Stimulated activated naive CD8-positive, alpha-beta T cell treated with anti-CD3 and anti-CD28 coated beads, Interleukin-15, Interleukin-2, amounts not matched to agents 100 U/mL and 50 U/mL, for 24 hours (primary cell): ENCODE measurements around the gene CYP20A1.
A peak's percentile ranks its signal among the peaks of the same experiment; 100 is the strongest.
"Not testable (repeated sequence)": the region's sequence is repeated elsewhere in the genome, so short reads cannot be mapped to it uniquely, and the experiment has no call there.

ENCODE experiments used
- ATAC-seq: fragments of 150-1000 bp; cut with Tn5 transposase; one replicate; pipeline ENCODE4 v1.10.0; 2021
- DNase-seq: peaks from one replicate; pipeline ENCODE4 v3.0.0; 2021

CYP20A1 gene

DNA sequence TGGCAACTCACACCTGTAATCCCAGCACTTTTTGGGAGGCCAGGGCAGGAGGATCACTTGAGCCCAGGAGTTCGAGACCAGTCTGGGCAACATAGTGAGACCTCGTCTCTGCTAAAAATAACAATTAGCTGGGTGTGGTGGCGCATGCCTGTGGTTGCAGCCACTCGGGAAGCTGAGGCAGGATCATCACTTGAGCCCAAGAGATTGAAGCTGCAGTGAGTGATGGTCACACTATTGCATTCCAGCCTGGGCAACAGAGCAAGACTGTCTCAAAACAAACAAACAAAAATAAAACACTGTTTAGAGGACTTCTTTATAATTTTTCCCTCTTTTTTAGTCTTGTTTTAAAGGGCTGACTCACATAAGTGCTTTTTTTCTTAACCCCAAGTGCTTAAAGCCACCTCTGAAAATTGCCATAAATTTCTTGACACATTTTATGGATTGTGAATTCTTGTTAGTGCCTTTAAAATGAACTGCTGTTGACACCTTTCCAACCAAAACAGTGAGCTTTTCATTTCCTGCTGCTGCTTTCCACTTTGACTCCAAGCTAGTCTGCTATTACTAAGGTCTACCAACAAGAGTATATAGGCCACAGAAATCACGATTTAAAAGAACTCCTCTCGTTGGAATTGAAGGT, 41.7 kb downstream of the CYP20A1 start:
- DNase-seq (no peak), ATAC-seq (no peak)

DNA sequence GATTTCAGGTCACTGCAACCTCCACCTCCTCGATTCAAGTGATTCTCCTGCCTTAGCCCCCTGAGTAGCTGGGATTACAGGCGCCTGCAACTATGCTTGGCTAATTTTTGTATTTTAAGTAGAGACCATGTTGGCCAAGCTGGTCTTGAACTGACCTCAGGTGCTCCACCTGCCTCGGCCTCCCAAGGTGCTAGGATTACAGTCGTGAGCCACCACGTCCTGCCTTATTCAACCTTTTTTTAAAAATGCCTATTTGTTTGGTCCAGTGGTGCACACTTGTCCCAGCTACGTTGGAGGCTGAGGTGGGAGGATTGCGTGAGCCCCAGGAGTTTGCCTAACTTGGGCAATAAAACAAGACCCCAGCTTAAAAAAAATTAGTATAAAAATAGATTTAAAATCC, 43.3 kb downstream of the CYP20A1 start:
- no peak for DNase-seq
- ATAC-seq: no peak

GRCh38 chr2:203286532-203286931, 47.7 kb downstream of the CYP20A1 start:
- ATAC-seq (no peak), DNase-seq (no peak)

DNA sequence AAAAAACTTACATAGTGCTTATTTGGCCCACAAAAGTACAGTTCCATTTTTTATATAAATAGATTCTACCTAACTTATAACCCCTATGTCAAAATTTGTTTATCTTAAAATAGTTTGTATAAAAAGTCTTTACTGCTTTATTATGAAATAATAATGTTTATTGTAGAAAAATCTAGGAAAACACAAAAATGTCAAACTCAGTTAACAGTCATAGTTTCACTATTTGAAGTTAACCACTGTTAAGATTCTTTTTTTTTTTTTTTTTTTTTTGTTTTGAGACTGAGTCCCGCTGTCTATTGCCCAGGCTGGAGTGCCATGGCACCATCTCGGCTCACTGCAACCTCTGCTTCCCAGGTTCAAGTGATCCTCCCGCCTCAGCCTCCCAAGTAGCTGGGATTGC, 62.8 kb downstream of the CYP20A1 start:
- no peak for ATAC-seq

GRCh38 chr2:203302586-203302985, 63.8 kb downstream of the CYP20A1 start:
- not testable (repeated sequence) for ATAC-seq, DNase-seq

More for the DNA sequence above, 62.8 kb downstream of the CYP20A1 start:
- no peak for DNase-seq

GRCh38 chr2:203310688-203311436, 72.0 kb downstream of the CYP20A1 start:
- ATAC-seq: no peak
- no peak for DNase-seq

GRCh38 chr2:203326356-203326755, 87.5 kb downstream of the CYP20A1 start:
- DNase-seq (no peak), ATAC-seq (no peak)

- no peak for DNase-seq
- no peak for ATAC-seq
Observed at GRCh38 chr2:203327582-203327900, 88.7 kb downstream of the CYP20A1 start.

DNA sequence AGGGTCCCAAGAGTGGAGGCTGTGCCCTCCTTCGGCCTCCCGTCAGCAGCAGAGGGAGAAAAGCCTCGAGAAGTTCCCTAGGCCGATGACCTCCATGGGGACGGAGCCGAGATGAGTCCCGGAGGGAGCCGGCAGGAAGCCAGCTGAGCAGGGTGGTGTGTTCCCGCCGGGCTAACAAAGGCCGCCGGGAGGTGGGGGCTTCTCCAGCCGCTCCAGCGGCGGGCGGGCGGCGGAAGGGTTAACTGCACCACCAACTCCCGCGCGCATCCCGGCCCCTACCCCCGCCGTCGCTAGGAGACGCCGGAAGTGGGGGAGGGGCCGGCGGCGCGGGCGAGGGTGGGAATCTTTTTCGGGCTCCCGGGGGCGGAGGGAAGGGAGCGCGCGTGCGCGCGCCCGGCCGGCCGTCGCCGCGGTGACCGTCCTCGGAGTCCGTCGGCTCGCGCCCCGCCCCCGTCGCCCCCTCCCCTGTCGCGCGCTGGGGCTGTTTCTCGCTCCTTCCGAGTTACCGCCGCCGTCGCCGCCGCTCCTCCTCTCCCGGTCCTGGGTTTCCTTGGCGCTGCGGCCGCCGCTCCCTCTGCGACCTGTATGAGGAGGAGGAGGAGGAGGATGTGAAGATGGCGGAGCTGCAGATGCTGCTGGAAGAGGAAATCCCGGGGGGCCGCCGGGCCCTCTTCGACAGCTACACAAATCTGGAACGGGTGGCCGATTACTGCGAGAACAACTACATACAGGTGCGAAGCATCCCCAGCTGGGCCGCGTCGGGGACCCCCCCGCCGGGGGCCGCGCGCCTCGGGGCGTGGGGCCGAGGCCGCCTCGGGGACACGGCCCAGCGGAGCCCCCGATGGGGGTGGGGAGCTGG, 89.3 kb downstream of the CYP20A1 start, which contains the start of gene ABI2:
Gene ABI2, plus strand, starts transcription at position 494 of the 859 bp plus-strand sequence. Its CDS starts 121 bp downstream, at position 615.
- DNase-seq: peak; percentile 84
- ATAC-seq: peak; percentile 71

- ATAC-seq: peak; percentile 34
Observed at GRCh38 chr2:203328760-203329540, 90.1 kb downstream of the CYP20A1 start.

DNA sequence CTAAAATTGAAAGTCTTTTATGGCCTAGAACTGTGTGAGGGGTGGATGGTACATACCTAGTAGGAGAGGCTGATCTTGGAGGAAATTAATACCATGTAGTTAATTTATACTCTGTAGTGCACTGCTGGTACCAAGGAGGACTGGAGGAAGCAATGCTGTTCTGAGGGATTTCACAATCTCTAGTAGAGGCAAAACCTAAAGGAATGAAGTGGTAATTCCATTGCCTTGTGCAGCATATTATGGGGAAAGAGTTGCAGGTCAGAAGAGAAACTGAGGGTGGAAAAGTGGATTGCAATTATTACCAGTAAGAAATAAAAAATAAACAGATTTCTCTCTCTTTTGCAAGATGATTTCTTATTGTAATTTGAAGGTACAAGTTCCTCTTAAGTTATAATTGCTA, 91.6 kb downstream of the CYP20A1 start:
- ATAC-seq (no peak), DNase-seq (no peak)

More at GRCh38 chr2:203328760-203329540, 90.1 kb downstream of the CYP20A1 start:
- peak; percentile 70 for DNase-seq

DNA sequence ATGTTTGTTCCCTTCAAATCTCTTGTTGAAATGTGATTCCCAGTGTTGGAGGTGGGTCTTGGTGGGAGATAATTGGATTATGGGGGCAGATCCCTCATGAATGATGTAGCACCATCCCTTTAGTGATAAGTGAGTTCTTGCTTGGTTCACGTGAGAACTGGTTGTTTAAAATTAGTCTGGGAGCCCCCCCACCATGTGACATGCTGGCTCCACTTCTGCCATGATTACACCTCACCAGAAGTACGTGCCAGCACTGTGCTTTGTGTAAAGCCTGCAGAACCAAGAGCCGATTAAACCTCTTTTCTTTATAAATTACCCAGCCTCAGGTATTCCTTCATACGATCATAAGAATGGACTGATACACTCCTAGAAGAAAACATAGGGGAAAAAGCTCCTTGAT, 99.5 kb downstream of the CYP20A1 start:
- DNase-seq (no peak), ATAC-seq (no peak)

DNA sequence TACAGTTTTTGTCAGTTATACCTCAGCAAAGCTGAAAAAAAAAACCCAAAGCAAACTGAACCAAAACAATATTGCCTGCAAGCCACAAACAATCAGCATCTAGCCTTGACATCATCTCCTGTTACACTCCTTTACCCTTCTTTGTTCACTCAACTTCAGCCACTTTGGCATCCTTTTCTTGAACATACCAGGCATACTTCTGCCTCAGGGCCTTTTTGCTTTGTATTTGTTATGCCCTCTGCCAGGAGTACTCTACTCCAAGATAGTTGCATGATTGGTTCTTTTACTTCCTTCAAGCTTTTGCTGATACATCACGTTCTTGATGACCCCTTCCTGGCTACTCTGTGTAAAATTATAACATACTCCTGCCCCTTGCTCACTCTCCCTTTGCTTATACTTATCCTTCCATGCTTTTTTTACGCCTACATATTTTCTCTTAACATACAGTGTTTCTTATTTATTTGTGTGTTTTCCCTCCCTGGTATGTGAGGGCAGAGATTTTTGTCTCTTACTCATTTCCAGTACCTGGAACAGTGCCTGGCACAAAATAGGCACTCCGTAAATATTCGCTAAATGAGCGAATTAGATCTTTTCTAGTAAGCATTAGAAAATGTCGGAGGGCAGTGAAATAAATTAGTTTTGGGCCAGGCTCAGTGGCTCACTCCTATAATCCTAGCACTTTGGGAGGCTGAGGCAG, 102.1 kb downstream of the CYP20A1 start:
- no peak for ATAC-seq
- no peak for DNase-seq

GRCh38 chr2:203341741-203342310, 103.0 kb downstream of the CYP20A1 start:
- ATAC-seq (no peak), DNase-seq (no peak)

DNA sequence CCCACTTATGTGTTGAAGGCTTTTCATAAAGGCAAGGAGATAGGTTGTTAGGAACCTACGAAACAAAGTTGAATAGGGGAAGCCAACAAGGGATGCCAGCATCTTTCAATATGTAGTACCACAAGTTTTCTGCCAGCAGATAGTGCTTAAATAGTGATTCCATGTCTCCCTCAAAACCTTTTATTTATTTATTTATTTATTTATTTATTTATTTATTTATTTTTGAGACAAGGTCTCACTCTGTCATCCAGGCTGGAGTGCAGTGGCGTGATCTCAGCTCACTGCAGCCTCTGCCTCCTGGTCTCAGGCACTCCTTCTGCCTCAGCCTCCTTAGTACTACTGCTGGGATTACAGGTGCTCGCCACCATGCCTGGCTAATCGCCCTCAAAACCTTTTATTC, 103.6 kb downstream of the CYP20A1 start:
- not testable (repeated sequence) for ATAC-seq

DNA sequence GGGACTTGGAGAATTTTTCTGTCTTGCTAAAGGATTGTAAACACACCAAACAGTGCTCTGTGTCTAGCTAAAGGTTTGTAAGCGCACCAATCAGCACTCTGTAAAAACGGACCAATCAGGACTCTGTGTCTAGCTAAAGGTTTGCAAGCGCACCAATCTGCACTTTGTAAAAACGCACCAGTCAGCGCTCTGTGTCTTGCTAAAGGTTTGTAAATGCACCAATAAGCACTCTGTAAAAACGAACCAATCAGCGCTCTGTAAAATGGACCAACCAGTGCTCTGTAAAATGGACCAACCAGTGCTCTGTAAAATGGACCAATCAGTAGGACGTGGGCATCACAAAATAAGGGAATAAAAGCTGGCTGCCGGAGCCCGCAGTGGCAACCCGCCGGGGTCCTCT, 105.8 kb downstream of the CYP20A1 start:
- ATAC-seq (no peak), DNase-seq (no peak)

More for the DNA sequence above, 103.6 kb downstream of the CYP20A1 start:
- DNase-seq: not testable (repeated sequence)

- DNase-seq: no peak
- no peak for ATAC-seq
Observed at GRCh38 chr2:203346612-203347011, 107.8 kb downstream of the CYP20A1 start.

GRCh38 chr2:203347375-203347774, 108.6 kb downstream of the CYP20A1 start:
- ATAC-seq: no peak
- no peak for DNase-seq

DNA sequence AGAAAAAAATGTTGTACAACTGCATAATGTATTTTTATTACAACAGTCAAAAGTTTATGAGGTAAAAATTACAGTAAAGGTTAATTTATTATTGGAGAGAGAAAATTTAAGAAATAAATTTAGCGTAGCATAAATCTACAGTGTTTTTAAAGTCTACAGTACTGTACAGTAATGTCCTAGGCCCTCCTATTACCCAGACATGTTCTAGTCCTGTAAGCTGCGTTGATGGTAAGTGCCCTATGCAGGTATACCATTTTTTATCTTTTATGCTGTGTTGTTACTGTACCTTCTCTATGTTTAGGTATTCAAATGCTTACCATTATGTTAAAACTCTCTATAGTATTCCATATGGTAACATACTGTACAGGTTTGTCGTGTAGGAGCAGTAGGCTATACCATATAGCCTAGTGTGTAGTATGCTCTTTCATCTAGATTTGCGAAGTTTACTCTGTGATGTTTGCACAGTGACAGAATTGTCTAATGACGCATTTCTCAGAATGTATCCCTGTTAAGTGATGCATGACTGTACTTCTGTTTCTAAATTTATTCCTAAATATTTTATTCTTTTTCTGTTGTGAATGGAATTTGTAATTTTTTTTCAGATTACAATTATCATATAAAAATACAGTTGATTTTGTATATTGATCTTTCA, 113.9 kb downstream of the CYP20A1 start:
- no peak for ATAC-seq

GRCh38 chr2:203354966-203355365, 116.1 kb downstream of the CYP20A1 start:
- DNase-seq: no peak
- ATAC-seq: no peak

More for the DNA sequence above, 113.9 kb downstream of the CYP20A1 start:
- no peak for DNase-seq
